HFFc6 (cell line): ENCODE measurements around the gene LCE1C. TPM values are rescaled to one million over a fixed set of nuclear protein-coding genes. Genes with fewer than 3 reads are reported as not detected.

Experiments used
- DNase-seq: peaks from one replicate; pipeline ENCODE4 v3.0.0-alpha.2; 2018
- H3K27ac Mint-ChIP-seq: 2 replicates; pipeline ENCODE4 v1.8.0; 2020; ENCODE audit warnings: mild to moderate bottlenecking, mixed read lengths
- H3K27me3 Mint-ChIP-seq: 2 replicates; pipeline ENCODE4 v1.8.0; 2021; ENCODE audit warnings: mild to moderate bottlenecking, moderate library complexity, mixed read lengths; ENCODE audit not compliant: insufficient read depth
- H3K36me3 Mint-ChIP-seq: 2 replicates; pipeline ENCODE4 v1.8.0; 2021; ENCODE audit warnings: low read depth, mixed read lengths
- H3K4me1 Mint-ChIP-seq: 2 replicates; pipeline ENCODE4 v1.8.0; 2020; ENCODE audit warnings: low read depth, mixed read lengths
- H3K4me3 Mint-ChIP-seq: 2 replicates; pipeline ENCODE4 v1.8.0; 2020; ENCODE audit warnings: mild to moderate bottlenecking, moderate library complexity, mixed read lengths
- H3K9me3 Mint-ChIP-seq: 2 replicates; pipeline ENCODE4 v1.8.0; 2020; ENCODE audit warnings: mild to moderate bottlenecking, mixed read lengths
- CTCF ChIP-seq: fragments of 200-600 bp; sonication (generic); IDR thresholded peaks from 2 replicates; pipeline ENCODE4 v1.5.0; 2021; ENCODE audit warnings: antibody characterized with exemption, mild to moderate bottlenecking
- long read RNA-seq: library from polyadenylated mRNA; unstranded; transcript quantifications from one replicate; pipeline ENCODE4 v2.0.0, GENCODE V29; 2019
- total RNA-seq, 6 experiments: library from RNA; stranded (reverse); fragmentation: NEBNext Ultra II Directional; extraction: Animal tissue kit (Norgen Biotek cat#: 25700); gene quantifications; 2 replicates in 1 of 6; 3 replicates in 5 of 6; pipeline ENCODE4 v1.2.3, GENCODE V29; 2021

Gene LCE1C, protein sequence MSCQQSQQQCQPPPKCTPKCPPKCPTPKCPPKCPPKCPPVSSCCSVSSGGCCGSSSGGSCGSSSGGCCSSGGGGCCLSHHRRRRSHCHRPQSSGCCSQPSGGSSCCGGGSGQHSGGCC
- not detected for total RNA-seq
- long read RNA-seq, result 0 reads

GRCh38 chr1:152806576-152806975, at the start of gene LCE1C:
TSS of gene LCE1C (minus strand) at chr1:152806651. CDS start at chr1:152805478, 1,173 bp downstream.
- Mint-ChIP-seq H3K27ac (no peak within 1 kb of the TSS), H3K9me3 (peaks cover 6% of the 10 kb centered on the region), H3K4me1 (no peaks in the 10 kb centered on the region), H3K4me3 (no peak within 1 kb of the TSS), H3K36me3 (no peaks in the 10 kb centered on the region), H3K27me3 (peaks cover 1% of the 10 kb centered on the region; the same call in 1 of the 2 replicates)
- DNase-seq, result no peak
- TF ChIP-seq CTCF, result no peak

- H3K4me1 Mint-ChIP-seq, result no peaks in the 10 kb centered on the region; the same call in 1 of the 2 replicates
Measured at GRCh38 chr1:152855661-152856060, 49.2 kb upstream of the LCE1C start.

GRCh38 chr1:152842556-152842955, 36.1 kb upstream of the LCE1C start, which contains the start of gene LCE6A:
TSS of gene LCE6A (plus strand) at chr1:152842856. CDS start at chr1:152843521, 665 bp downstream.
- DNase-seq, result no peak
- H3K9me3 Mint-ChIP-seq, result peaks cover 9% of the 10 kb centered on the region
- H3K4me1 Mint-ChIP-seq, result no peaks in the 10 kb centered on the region
- no peak for TF ChIP-seq CTCF
- H3K27me3 Mint-ChIP-seq, result no peaks in the 10 kb centered on the region; the same call in 1 of the 2 replicates
- H3K27ac Mint-ChIP-seq, result no peak within 1 kb of the TSS
- no peak within 1 kb of the TSS for H3K4me3 Mint-ChIP-seq
- H3K36me3 Mint-ChIP-seq, result no peaks in the 10 kb centered on the region

More at GRCh38 chr1:152855661-152856060, 49.2 kb upstream of the LCE1C start:
- DNase-seq, result no peak
- Mint-ChIP-seq H3K27me3 (peaks cover 3% of the 10 kb centered on the region; the same call in 1 of the 2 replicates), H3K9me3 (no peaks in the 10 kb centered on the region; the same call in 1 of the 2 replicates), H3K27ac (no peak overlapping the region), H3K36me3 (no peaks in the 10 kb centered on the region), H3K4me3 (no peak overlapping the region)
- no peak for TF ChIP-seq CTCF

- Mint-ChIP-seq H3K4me1 (no peaks in the 10 kb centered on the region), H3K9me3 (no peaks in the 10 kb centered on the region; the same call in none of the 2 replicates), H3K27ac (no peak overlapping the region), H3K27me3 (no peaks in the 10 kb centered on the region; the same call in none of the 2 replicates), H3K36me3 (no peaks in the 10 kb centered on the region), H3K4me3 (no peak overlapping the region)
- TF ChIP-seq CTCF, result no peak
- no peak for DNase-seq
Measured at GRCh38 chr1:152836870-152837269, 30.4 kb upstream of the LCE1C start.

GRCh38 chr1:152827173-152827572, 20.7 kb upstream of the LCE1C start, which contains the start of gene LCE1A:
TSS of gene LCE1A (plus strand) at chr1:152827473. CDS start at chr1:152827473, 0 bp downstream.
- Mint-ChIP-seq H3K9me3 (peaks cover 15% of the 10 kb centered on the region), H3K4me1 (no peaks in the 10 kb centered on the region), H3K36me3 (no peaks in the 10 kb centered on the region), H3K27me3 (peaks cover 4% of the 10 kb centered on the region), H3K4me3 (no peak within 1 kb of the TSS), H3K27ac (no peak within 1 kb of the TSS)
- no peak for TF ChIP-seq CTCF
- DNase-seq, result no peak
